GM18499 (cell line): ENCODE data around the gene SETD7.

ENCODE experiments used
- ATAC-seq: cut with Tn5 transposase; IDR thresholded peaks from one replicate; pipeline ENCODE4 v1.9.1; 2021; ENCODE audit warnings: moderate number of reproducible peaks; ENCODE audit not compliant: insufficient read depth, unreplicated experiment

Gene SETD7

DNA sequence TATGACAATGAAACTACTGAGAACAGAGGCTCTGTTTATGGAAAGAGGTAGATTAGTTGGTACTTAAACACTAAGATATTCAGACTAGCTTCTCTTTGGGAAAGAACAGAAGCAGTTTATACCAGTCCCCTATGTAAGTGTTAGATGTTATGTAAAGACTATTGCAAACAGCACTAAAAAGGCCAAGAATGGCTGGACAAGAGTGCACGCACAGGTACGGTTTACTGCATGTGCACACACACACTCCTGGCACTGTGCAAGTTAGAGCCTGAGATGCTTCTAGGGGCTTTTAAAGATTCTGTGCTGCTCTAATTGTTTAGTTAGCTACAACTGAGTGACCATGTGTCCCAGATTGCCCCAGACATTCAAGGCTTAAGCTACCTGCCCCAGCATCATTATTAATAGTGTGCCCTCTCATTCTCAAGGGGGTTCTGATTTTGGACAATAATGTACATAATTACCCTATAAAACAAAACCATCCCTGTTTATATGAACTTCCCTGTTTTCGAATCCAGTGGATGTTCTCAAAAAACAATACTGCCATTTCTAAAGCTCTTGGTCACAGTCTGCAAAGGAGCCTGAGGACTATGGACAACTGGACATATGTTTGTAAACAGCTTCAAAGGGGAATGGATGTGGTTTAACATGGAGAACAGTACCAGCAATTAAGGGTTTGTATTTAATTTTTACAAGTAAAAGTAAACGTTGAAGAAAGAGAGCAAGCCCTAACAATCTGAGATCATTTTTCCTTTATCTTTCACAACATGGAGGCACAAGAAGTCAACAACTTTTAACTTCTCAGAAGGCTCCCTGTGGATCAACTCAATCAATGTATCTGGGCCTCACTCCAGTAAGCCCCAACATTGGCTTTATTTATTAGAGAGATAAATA lies 2.0 kb downstream of the SETD7 start:
- ATAC-seq: no peak

DNA sequence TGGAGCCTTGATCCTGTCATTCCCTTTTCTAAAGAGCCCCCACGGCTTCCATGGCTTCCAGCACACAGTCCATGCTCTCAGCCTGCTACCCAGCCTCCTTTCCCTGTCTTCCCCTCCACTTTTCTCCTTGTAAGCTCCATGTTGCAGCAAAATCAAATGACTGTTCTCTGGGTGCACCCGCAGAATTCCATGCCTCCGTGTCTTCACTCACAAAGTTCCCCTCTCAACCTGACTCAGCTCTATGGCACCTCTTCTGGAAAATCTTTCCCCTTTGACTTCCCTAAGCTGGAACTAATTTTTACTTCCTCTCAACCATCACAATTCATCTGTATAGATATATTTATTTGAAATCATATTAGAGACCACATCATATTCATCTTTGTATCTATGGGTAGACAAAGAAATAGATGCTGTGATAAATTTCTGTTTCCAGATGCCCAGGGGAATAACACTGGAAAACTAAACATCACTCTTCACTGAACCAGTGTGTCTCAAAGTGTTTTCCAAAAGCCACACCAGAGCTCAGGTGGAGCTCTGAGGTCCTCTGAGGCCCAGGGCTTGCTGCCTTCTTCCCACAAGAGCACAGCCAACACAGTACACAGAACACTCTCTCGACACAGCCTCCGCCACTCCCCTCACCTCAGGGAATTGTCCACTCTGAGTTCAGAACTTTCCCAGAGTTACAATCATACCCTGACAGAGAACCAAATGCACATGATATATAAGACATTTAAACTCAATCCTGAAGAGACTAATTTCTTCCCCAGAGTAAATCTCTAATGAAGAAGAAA lies 3.3 kb downstream of the SETD7 start:
- ATAC-seq: no peak

DNA sequence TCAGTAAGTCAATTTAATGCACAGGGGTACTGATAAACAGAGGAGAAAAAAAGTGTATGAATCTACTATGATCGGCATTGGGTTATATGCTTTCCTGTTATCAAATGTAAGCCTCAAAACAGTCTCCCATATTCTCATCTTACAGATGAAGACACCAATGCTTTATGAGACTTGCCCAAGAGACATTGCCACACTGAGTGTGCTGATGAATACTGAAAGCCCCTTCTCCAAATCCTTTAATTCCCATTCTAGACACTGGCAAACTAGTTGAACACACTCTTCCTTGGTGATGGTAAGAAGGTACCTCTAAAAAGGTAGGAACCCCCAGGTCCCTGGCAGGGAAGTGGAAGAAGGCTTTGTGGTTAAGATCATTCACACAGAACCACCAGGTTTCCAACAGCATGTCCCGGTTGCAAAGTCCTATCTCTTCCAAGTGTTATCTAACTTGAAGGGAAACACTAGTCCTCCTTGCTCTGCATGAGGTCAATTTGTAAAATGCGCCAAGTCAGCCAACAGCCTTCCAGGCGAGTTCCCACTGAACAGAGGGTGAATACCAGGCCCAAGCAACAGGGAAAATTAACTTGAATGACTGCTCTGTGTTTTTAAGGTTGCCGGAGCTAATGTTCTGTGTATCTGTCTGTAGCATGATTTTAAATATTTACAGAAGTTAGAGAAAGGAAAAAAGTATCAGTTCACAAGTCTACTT lies 5.1 kb downstream of the SETD7 start:
- no peak for ATAC-seq

DNA sequence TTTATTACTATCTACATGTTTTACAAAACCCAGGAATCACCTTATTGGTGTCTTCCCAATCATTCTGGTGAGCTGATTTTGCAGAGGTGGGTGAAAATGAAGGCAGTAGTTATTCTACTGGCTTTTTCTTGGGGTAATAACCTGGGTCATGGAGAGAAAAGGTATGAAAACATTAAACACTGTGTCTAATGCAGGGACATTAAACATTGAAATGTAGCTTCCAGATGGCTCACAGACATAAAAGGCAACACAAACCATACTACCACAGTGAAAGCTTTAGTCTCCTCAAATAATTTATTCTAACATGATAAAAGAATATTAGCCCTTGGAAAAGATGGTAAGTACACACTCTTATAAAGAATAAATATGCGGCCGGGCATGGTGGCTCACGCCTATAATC lies 8.0 kb downstream of the SETD7 start:
- ATAC-seq: no peak

DNA sequence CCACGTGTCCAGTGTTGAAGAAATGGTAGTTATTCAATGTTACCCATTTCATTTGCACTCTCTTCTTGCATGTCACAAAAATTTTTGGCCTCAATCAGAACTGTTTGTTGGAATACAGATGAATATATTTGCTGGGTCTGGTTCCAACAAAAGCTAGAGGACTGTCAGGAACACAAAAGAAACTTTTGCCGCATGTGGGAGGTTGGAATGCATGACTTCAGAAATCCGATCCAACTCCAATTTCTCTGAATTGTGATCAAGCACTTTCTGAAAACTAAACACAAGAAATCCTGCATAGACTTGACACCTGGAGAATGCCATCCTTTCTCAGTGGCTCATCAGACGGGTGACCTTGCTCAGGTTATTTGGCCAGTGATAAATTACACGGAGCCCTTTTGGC lies 15.4 kb downstream of the SETD7 start:
- no peak for ATAC-seq

DNA sequence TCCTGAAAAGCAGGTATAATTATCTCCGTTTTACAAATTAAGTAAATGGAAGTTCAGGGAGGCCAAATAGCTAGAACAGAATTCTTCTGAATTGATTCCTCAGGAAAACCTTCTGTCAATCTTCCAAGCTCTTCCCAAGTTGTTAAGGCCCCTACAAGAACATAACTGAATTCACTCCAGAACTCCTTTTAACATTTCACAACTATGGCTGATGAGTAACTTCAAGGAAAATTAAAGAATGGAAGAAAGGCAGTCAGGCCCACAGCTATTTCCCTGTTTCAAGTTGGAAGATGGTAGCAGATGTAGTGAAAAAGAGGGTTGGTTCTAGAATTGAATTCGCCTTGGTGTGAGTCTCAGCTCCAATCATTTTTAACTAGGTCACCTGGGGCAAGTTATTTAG lies 15.9 kb downstream of the SETD7 start:
- no peak for ATAC-seq

DNA sequence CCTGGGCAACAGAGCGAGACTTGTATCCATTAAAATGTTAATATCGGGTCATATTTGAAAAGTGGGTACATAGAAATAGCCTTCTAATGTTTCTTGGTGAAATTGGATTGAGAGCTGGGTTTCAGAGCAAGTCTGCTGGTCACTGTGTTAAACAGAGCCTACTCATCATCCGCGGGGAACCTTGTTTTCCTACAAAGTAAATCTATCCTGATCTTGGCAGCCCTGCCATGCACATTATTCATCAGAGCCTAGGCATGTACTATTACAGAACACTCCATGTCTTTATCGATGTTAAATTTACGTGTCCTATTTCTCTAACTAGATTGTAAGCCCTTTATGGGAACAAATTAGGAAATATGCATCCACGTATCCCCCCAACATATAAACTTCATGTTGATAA lies 18.7 kb downstream of the SETD7 start:
- no peak for ATAC-seq

DNA sequence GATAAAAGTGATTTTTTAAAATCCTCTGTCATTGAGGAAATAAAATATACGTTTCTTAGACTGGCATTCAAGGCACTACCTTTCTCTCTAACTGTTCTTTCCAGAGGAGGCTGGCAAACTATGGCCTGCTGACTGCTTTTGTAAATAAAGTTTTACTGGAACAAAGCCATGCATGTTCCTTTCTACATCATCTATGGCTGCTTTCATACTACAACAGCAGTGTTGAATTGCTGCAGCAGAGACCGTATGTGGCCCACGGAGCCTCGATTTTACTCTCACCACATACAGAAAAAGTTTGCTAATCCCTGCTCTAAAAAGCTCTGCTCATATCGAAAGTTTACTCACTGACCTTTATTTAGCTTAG lies 20.2 kb downstream of the SETD7 start:
- no peak for ATAC-seq

DNA sequence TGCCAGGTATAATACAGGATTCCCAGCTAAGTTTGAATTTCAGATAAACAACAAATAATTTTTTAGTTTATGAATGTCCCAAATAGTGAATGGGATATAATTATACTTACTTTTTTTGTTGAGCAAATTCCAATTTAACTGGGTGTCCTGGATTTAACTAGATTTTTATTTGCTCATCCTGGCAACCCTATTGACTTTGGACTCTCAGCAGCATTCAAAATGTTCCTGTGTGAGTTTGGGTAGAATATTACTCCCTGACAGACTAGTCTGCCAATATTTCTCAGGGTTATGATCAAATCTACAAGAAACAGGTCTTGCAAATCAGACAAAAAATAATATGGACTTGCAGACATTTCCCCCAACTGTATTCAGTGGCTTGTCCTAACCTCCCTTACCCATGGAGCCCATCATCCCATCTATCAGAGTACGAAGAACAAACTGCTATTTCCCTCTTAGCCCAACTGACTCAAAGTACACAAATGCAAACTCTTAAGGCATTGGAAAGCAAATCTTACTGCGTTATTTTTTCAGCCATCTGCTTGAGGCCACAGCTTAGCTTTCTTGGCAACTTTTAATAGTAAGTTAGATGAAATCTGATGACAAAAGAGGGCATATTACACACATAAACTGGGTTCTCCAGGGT lies 20.7 kb downstream of the SETD7 start:
- no peak for ATAC-seq

DNA sequence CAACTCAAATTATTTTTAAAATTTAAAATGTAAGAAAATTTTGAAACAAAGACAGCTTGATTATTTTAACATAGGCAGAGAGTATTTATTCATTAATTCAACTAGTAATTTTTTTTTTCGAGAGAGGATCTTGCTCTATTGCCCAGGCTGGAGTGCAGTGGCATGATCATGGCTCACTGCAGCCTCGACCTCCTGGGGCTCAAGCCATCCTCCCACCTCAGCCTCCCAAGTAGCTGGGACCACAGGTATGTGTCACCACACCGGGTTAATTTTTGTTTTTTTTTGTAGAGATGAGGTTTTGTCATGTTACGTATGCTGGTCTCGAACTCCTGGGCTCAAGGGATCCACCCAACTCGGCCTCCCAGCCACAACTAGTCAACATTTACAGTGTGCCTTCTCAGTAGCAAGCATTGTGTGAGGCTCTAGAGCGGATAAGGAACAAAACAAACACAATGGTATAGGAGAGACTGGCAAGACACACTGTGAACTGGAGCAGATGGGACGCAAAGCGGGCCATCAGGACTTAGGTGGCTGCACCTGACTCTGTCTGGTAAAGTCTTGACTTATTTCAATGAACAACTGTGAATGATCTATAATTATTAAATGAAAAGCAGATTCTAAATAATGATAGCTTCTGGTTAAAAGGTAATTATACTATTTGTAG lies 21.6 kb downstream of the SETD7 start:
- ATAC-seq: no peak

DNA sequence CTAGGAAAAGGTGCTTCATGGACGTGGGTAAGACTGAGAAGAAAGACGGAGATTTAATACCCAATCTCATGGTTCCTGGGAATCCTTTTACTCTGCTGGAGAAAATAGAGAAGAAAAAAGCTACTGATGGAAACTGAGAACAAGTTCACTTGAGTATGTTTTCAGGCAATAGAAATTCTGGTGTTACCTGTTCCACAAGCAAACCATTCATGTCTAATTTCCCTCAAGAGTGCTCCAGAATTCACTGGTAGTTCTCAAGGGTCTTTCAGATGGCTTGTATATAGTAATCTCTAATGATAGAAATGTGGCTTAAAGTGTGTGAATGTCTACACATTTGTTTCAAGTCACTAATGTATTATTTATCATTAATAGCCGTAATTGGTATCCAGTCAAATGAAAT lies 22.5 kb downstream of the SETD7 start:
- no peak for ATAC-seq

DNA sequence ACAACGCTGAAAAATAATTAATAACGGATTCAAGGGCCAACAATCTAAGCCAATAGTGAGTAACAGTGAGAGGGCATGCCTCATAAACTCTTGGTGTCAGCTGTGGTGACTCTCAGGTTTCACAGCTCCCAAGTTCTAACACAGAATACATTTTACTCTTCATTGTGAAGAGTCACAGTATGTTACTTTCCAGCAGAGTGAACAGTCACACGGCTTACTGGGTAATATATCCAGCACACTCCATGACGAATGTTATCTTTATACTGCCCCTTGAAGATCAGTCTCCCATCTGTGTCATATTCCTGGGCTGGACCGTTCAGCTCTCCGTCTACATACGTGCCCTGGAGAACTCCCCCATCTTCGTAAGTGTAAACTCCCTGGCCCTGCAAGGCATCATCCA lies 23.1 kb downstream of the SETD7 start:
- no peak for ATAC-seq

DNA sequence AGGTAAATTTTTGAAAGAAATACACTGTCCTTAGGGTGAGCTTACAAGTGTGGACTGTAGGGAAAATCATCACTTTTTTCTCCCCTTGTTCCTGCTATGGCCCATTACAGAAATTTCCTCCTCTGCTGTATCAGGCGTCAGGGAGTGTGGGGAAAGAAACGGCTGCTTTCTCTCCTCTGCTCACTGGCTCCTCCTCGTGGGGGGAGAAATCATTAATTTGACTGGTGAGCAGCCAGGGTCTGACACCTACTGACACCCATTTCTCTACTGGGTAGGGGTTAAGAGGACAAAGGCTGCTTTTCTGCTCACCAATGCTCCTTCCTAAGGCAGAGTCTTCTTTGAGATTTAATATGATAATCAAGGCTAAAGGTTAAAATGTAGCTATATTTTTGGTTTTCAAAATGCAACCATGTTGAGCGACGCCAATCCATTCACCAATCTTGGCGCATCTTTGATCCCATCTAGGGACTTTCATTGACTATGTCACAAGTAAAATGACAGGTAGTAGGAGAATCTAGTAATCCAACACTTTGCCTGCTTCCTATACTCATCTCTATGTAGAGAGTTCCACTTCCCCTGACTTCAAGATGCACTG lies 25.1 kb downstream of the SETD7 start:
- no peak for ATAC-seq

DNA sequence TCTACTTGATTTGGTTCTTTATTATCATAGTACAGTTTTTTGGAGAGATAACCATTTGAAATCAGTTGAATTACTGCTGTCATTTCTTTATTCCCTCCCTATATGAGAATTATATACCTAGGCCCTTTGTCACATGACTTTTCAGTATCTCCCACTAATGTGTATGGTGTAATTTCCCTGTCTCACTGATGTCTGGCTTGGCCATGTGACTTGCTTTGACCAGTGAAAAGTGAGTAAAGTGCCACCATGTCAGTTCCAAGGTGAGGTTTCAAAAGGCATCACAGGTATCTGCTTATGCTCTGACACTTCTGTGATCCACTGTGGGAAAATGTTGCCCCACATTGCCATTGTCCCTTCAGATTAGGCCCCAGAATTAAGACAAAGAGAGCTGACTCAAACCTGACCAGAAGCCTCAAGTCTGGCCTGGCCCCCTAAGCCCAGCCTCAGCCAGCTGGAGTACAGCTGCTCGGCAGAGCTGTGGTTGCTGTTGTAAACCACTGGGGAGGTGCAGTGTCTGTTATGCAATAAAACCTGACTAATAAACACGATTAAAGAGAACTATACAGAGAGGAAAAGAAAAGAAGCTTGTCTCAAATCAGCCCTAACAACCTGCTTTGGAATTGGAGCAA lies 27.5 kb downstream of the SETD7 start:
- no peak for ATAC-seq

DNA sequence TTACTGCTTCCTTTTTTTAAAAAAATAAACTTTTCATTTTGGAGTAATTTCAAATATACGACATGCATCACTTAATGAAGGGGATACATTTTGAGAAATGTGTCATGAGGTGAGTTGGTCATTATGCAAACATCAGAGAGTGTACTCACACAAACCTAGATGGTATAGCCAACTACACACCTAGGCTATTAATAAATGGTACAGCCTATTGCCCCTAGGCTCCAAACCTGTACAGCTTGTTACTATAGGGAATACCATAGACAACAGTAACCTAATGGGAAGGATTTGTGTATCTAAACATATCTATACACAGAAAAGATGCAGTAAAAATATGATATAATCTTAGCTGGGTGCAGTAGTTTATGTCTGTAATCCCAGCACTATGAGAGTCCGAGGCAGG lies 29.1 kb downstream of the SETD7 start:
- ATAC-seq: no peak

DNA sequence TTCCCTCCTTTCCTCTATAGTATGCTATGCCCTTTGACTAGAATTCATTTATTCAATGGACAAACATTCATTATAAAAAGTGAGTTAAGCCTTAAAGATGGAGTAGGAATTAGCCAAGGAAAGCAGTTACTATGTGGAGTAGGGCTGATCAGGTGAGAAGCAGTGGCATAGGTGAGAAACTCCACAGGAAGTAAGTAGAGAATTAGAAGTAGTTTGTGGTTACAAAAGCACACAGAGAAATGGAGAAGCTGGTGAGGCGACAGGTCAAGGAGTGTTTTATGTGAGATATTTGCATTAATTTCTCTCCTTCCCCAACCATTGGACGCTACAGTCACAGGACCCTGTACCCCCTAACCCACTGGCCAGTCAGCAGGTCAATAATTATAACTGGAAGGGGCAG lies 30.6 kb downstream of the SETD7 start:
- ATAC-seq: no peak

DNA sequence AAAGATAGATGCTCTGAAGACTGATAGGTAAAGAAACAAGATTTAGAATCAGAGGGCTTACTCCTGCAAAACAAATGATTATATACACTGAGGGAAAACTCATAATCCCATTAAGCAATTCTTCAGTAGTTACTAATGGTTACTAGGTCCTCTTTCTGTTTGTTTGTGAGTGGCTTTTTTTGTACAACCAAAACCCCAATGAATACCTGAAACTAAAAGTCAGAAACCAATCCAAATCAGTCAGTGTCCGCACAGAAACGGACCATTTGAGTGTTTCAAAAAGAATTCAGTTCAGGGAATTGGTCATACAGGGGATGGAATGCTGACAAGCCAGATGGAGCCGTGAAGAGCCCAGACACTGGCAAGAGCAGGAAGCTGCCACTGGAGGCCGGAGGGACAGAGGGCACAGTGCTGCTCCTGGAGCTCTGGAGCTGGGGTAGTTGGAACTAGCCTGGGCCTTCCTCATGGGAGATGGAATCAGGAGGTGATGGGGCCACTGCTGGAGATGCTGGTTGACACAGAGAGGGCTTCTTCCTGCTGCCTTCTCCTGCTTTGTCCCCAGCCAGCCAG lies 31.9 kb downstream of the SETD7 start:
- no peak for ATAC-seq

DNA sequence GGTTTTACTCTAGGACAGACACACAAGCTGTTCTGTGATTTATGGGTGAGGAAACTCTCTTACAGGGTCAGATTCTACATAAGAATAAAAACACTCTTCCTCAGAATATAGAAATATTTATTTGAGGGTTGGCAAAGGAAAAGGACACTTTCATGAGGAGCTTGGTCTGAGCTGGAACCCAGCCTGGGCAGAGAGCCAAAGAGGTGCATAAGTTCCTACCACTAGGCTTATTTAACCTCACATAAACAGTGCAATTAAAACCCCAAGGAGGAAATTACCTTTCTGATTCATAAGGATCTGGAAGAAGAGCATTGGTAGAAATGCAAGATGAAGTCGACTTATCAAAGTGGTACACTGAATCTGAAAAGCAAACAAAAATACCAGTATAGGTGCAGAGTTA lies 32.9 kb downstream of the SETD7 start:
- no peak for ATAC-seq

DNA sequence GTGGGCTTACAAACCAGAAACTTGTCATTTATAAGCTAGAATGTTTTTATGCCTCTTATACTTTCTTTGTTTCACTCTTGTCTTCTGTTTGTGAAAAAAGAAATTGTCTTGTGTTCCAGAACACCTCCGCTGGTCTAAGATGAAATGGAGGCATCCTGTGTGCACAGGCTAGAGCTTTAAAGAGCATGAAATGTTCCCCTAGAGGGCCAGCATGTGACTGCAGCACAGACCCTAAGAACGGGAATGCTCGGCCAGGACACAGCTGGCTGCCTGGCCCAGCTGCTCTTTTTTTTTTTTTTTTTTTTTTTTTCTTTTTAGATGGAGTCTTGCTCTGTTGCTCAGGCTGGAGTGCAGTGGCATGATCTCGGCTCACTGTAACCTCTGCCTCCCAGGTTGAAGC lies 33.6 kb downstream of the SETD7 start:
- ATAC-seq: no peak
